DMS 273 (cell line): ENCODE measurements around the gene DUOX2.
A peak's percentile ranks its signal among the peaks of the same experiment; 100 is the strongest.

Experiments
- DNase-seq: peaks from one replicate; lab custom pipeline; 2025; ENCODE audit not compliant: unreplicated experiment; lab: John Stamatoyannopoulos, UW

Gene DUOX2

GRCh38 chr15:45114076-45114750 is at the start of gene DUOX2, which contains the start of gene DUOXA2:
Gene DUOX2, minus strand, starts transcription at chr15:45114172. Its CDS starts 761 bp downstream, at chr15:45113411.
Gene DUOXA2, plus strand, starts transcription at chr15:45114326. Its CDS starts 280 bp downstream, at chr15:45114606.
- peak; percentile 24 for DNase-seq

- no peak for DNase-seq
Measured at GRCh38 chr15:45163508-45163856, 49.5 kb upstream of the DUOX2 start.

- DNase-seq: peak; percentile 93
Measured at GRCh38 chr15:45162771-45163507, 49.0 kb upstream of the DUOX2 start.

- DNase-seq: no peak
Measured at GRCh38 chr15:45161666-45162065, 47.7 kb upstream of the DUOX2 start.

GRCh38 chr15:45157974-45158373 is 44.0 kb upstream of the DUOX2 start:
- no peak for DNase-seq

- no peak for DNase-seq
Measured at GRCh38 chr15:45156744-45157455, 42.9 kb upstream of the DUOX2 start.

GRCh38 chr15:45155739-45156138 is 41.8 kb upstream of the DUOX2 start:
- no peak for DNase-seq

GRCh38 chr15:45151998-45152828 is 38.2 kb upstream of the DUOX2 start:
- DNase-seq: no peak

- no peak for DNase-seq
Measured at GRCh38 chr15:45150997-45151396, 37.0 kb upstream of the DUOX2 start.

- DNase-seq: no peak
Measured at GRCh38 chr15:45150481-45150880, 36.5 kb upstream of the DUOX2 start.

- no peak for DNase-seq
Measured at GRCh38 chr15:45149060-45149459, 35.1 kb upstream of the DUOX2 start.

GRCh38 chr15:45148076-45149059 is 34.4 kb upstream of the DUOX2 start:
- DNase-seq: no peak

- DNase-seq: no peak
Measured at GRCh38 chr15:45147606-45148005, 33.6 kb upstream of the DUOX2 start.

GRCh38 chr15:45146405-45146804 is 32.4 kb upstream of the DUOX2 start:
- no peak for DNase-seq

- DNase-seq: no peak
Measured at GRCh38 chr15:45144775-45145174, 30.8 kb upstream of the DUOX2 start.

GRCh38 chr15:45143946-45144345 is 30.0 kb upstream of the DUOX2 start:
- DNase-seq: no peak

GRCh38 chr15:45143056-45143455 is 29.1 kb upstream of the DUOX2 start:
- no peak for DNase-seq

GRCh38 chr15:45141386-45141785 is 27.4 kb upstream of the DUOX2 start:
- DNase-seq: no peak

GRCh38 chr15:45140557-45141250 is 26.7 kb upstream of the DUOX2 start:
- no peak for DNase-seq
